SKM-1 treated with dmso at 0.1 percent for 144 hours (cell line): ENCODE results near the gene RNF34.

Experiments used
- DNase-seq: peaks from one replicate; lab custom pipeline; 2025; ENCODE audit not compliant: unreplicated experiment; lab: John Stamatoyannopoulos, UW

RNF34 gene

GRCh38 chr12:121465921-121466793, 66.2 kb downstream of the RNF34 start:
- no peak for DNase-seq

- peak; percentile 57 for DNase-seq
Measured at GRCh38 chr12:121466794-121467637, 67.1 kb downstream of the RNF34 start.

GRCh38 chr12:121467638-121468498, 68.0 kb downstream of the RNF34 start:
- no peak for DNase-seq

GRCh38 chr12:121468499-121468801, 68.5 kb downstream of the RNF34 start:
- no peak for DNase-seq

- no peak for DNase-seq
Measured at GRCh38 chr12:121470751-121471150, 70.8 kb downstream of the RNF34 start.

- no peak for DNase-seq
Measured at GRCh38 chr12:121472150-121472905, 72.4 kb downstream of the RNF34 start.
